ENCODE measurements around the gene GATC.
A peak's percentile ranks its signal among the peaks of the same experiment; 100 is the strongest.
"Not testable (repeated sequence)": the region's sequence is repeated elsewhere in the genome, so short reads cannot be mapped to it uniquely, and the experiment has no call there.

Gene GATC

GRCh38 chr12:120432772-120433525 lies 13.3 kb upstream of the GATC start:
- no peak for DNase-seq (ENCODE audit: extremely low read depth in 1 of 2, low read depth in 1 of 2)

DNA sequence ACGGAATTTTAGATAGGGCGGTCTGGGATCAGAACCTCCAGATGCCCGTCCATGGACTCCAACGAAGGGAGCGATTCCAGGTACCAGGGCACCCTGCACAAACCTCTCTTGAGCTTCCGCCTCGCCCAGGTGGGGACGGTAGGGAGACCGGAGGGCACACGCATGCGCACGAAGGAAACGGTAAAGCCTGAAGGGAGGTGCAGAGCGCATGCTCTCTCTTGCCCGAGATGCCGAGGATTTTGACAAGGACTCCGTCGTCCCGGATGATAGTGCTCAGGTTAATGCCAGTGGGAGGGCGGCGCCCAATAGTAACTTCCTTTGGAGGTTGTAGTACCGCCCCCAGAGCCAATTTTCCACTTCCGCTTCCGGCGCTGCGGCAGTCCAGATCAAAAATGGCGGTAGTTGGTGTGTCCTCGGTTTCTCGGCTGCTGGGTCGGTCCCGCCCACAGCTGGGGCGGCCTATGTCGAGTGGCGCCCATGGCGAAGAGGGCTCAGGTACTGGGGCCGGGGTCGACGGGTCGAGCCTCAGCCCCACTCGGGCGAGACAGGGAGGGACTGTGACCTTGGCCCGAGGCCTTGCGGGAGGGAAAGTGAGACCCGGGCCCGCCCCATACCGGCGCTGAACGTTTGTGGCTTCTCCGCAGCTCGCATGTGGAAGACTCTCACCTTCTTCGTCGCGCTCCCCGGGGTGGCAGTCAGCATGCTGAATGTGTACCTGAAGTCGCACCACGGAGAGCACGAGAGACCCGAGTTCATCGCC lies 8.3 kb upstream of the GATC start, which contains the start of gene COX6A1:
COX6A1 (plus strand) TSS at position 379 of the 760 bp plus-strand sequence; CDS start at position 393, 14 bp downstream.
- DNase-seq (ENCODE audit: extremely low read depth in 1 of 2, low read depth in 1 of 2), result peak; percentile 95 to 100

DNA sequence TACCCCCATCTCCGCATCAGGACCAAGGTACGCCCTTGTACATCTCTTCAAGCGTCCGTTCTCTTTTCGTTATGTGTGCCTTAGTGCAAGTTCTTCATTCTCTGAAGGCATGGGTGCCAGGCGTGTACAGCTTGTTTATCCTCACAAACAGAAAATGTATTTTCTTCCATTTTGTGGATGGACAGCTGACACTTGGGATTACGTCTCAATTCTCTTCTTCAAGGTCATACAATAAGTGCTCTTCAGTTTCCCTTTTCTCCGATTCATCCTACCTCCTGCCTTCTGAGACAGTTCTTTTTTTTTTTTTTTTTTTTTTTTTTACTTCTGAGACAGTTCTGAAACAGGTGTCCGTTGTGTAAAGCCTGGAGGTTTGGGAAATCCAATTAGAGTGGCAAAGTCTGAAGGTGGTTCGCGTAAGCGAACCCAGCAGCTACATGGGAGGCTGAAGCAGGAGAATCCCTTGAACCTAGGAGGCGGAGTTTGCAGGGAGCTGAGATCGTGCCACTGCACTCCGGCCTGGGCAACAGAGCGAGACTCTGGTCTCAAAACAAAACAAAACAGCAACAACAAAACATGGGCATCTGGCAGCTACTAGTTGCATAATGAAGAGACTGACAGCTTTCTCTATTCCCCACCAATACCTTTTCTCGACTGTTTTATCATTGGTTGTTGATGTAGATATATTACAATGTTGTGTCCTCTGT lies 7.6 kb upstream of the GATC start:
- no peak for DNase-seq (ENCODE audit: extremely low read depth in 1 of 2, low read depth in 1 of 2)

GRCh38 chr12:120439646-120440247 lies 6.5 kb upstream of the GATC start:
- peak; percentile 33 to 64 for DNase-seq (ENCODE audit: extremely low read depth in 1 of 2, low read depth in 1 of 2)

- DNase-seq (ENCODE audit: extremely low read depth in 1 of 2, low read depth in 1 of 2), result no peak
These were observed 1.6 kb upstream of the GATC start for GRCh38 chr12:120444676-120445075.

DNA sequence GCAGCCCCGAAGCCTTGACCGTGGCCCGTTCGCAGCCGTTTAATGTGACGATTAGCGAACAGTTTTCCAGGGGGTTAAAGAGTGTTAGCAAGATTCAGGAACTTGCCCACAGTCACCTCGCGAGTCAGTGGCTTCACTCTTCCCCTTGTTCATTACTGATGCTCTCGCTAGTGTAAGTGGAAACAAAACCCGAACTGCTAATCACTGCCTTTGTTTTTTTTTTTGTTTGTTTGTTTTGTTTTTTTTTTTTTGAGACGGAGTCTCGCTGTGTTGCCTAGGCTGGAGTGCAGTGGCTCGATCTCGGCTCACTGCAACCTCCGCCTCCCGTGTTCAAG lies 567 bp downstream of the GATC start:
- DNase-seq (ENCODE audit: extremely low read depth in 1 of 2, low read depth in 1 of 2), result not testable (repeated sequence)

DNA sequence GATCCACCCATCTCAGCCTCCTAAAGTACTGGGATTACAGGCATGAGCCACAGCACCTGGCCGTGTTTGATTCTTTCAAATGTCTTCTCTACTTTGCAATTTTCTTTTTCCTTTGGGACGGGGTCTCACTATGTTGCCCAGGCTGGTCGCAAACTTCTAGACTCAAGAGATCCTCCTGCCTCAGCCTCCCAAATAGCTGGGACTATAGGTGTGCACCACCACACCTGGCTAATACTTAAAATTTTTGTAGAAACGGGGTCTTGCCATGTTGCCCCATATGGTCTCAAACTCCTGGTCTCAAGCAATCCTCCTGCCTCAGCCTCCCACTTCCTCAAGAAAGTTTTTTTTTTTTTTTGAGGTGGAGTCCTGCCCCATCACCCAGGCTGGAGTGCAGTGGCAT lies 1.7 kb downstream of the GATC start:
- no peak for DNase-seq (ENCODE audit: extremely low read depth in 1 of 2, low read depth in 1 of 2)

- not testable (repeated sequence) for DNase-seq (ENCODE audit: extremely low read depth in 1 of 2, low read depth in 1 of 2)
These were observed 6.3 kb downstream of the GATC start for GRCh38 chr12:120452524-120452923.

GRCh38 chr12:120453060-120453750 lies 7.0 kb downstream of the GATC start:
- no peak for DNase-seq (ENCODE audit: extremely low read depth in 1 of 2, low read depth in 1 of 2)

DNA sequence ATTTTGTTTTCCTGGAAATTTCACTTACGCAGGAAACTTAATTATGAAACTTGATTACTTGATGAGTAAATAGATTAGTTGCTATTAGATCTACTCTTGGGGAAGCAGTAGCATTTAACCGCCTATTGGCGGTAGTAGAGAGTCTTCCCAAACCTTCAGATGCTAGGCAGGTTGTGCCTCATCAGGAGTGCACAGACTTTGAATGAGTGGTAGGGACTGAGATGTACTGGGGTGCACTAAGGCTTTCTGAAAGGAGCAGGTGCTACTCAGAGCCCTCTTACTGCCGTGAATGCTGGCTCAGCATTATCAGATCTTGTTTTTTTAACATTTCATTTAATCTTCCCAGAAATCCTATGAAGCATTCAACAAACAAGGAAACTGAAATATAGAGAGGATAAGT lies 7.7 kb downstream of the GATC start:
- DNase-seq (ENCODE audit: extremely low read depth in 1 of 2, low read depth in 1 of 2), result no peak

GRCh38 chr12:120455302-120455701 lies 9.1 kb downstream of the GATC start:
- DNase-seq (ENCODE audit: extremely low read depth in 1 of 2, low read depth in 1 of 2), result no peak

GRCh38 chr12:120457133-120457532 lies 10.9 kb downstream of the GATC start:
- DNase-seq (ENCODE audit: extremely low read depth in 1 of 2, low read depth in 1 of 2), result no peak

GRCh38 chr12:120460157-120460556 lies 13.9 kb downstream of the GATC start:
- no peak for DNase-seq (ENCODE audit: extremely low read depth in 1 of 2, low read depth in 1 of 2)

DNA sequence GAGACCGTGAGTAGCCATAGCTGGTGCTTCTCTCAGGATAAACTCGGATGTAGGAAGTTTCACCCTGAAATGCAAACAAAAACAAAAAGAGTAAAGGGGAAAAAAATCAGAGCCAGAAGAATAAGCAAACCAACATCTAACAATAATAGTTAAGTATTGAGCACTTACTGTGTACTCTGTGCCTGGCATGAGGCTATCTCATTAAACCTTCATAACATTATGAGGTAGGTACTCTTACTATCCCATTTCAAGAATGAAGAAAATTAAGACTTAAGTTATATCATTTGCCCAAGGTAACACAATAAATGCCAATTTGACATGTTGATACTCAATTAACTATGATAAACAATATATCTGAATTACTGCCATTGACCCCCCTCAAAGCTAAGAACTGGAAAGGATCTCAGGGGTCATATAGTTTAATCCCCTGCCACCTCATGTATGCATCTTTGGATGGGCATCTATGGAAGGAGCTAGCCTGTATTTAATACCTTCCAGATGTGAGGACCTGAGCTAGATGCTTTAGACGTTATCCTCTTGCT lies 15.9 kb downstream of the GATC start:
- no peak for DNase-seq (ENCODE audit: extremely low read depth in 1 of 2, low read depth in 1 of 2)

- DNase-seq (ENCODE audit: extremely low read depth in 1 of 2, low read depth in 1 of 2), result no peak
These were observed 17.5 kb downstream of the GATC start for GRCh38 chr12:120463712-120464111.

DNA sequence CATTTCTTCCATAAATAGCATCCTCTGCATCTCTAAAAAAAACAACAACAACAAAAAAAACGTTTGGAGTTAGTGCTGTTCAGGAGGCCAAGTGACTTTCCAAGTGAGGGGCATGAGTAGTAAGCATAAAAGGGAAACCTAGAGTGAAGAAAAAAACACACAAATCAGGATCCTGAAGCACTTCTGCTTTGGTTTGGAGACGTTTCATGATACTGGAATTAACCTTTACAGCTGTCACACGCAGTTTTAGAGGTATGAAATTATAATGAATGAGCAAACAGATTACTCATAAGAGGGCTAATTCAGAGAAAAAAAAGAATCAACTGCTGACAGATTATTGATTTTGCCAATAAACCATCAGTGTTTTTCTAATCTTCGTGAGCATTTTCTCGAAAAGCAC lies 19.5 kb downstream of the GATC start:
- DNase-seq (ENCODE audit: extremely low read depth in 1 of 2, low read depth in 1 of 2), result no peak

DNA sequence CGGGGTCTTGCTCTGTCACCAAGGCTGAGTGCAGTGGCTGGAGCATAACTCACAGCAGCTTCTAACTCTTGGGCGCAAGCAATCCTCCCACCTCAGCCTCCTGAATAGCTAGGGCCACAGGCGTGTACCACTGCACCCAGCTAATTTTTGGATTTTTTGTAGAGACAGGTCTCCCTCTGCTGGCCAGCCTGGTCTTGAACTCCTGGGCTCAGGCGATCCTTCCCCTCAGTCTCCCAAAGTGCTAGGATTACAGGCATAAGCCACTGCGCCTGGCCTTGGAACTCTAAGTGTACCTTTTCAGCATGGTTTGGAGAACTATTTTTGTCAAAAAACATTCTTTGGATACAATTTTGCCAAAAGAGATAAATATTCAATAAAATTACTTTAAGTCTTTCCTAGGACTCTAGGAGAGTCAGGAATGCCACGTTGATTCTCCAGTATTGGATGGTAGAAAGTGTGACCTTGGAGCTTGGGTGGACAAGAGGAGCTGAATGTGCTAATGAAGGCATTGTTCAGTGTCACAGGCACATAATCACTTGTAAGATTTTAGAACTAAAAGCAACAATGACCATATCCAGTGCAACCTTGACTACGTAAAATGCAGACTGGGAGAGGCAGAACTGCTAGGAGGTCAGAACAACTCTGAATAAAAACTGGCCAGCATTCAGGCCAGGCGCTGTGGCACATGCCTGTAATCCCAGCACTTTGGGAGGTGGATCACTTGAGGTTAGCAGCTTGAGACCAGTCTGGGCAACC lies 20.5 kb downstream of the GATC start:
- DNase-seq (ENCODE audit: extremely low read depth in 1 of 2, low read depth in 1 of 2), result no peak

- DNase-seq (ENCODE audit: extremely low read depth in 1 of 2, low read depth in 1 of 2), result no peak
These were observed 21.2 kb downstream of the GATC start for GRCh38 chr12:120467439-120467838.

- DNase-seq (ENCODE audit: extremely low read depth in 1 of 2, low read depth in 1 of 2), result no peak
These were observed 22.1 kb downstream of the GATC start for GRCh38 chr12:120468325-120468820.

Measured in stimulated activated CD8-positive, alpha-beta memory T cell treated with anti-CD3 and anti-CD28 coated beads, Interleukin-7, amount 100 ng/mL, for 48 hours (primary cell).